Endothelial cell of umbilical vein (primary cell): ENCODE data around the gene GUK1. TPM values are rescaled to one million over a fixed set of nuclear protein-coding genes. Genes with fewer than 3 reads are reported as not detected.

ENCODE experiments used
- BruUV-seq: library from RNA; stranded (reverse); fragments of 400-500 nt; replicated peaks from 2 replicates; lab custom pipeline; 2021; lab: Mats Ljungman, UMichigan
- CTCF ChIA-PET: fragments of 300-600, 350-600 bp; sonication (Branson Sonifier 250); formaldehyde crosslinking; loops from one replicate; lab custom pipeline; 2021; ENCODE audit warnings: antibody characterized with exemption, inconsistent platforms; lab: Charles Lee
- POLR2A ChIA-PET: fragments of 300-600, 350-600 bp; sonication (Branson Sonifier 250); formaldehyde crosslinking; loops from one replicate; lab custom pipeline; 2021; ENCODE audit warnings: antibody characterized with exemption, inconsistent platforms; lab: Charles Lee
- DNase-seq: peaks from one replicate; pipeline ENCODE4 v3.0.0-alpha.2; 2011; ENCODE audit warnings: low read depth, low spot score
- FAIRE-seq: peaks from 2 replicates; lab custom pipeline; 2011; peaks lifted over from hg19 to GRCh38; lab: Jason Lieb, UNC
- H2AFZ ChIP-seq: 2 replicates; pipeline ENCODE4 v1.6.0; 2012; ENCODE audit warnings: low read depth, low read length, control low read depth, inconsistent platforms
- H3K27ac ChIP-seq: 2 replicates; pipeline ENCODE4 v1.5.1; 2011; ENCODE audit warnings: low read depth, mild to moderate bottlenecking, control low read depth, low read length, moderate library complexity; ENCODE audit not compliant: insufficient read depth
- H3K27me3 ChIP-seq, 2 experiments: 2 replicates each; pipeline versions ENCODE4 v1.6.0 to v1.6.1; 2011; ENCODE audit warnings: low read length in 2 of 2, mixed read lengths in 1 of 2; ENCODE audit not compliant: control insufficient read depth in 2 of 2, insufficient read depth in 2 of 2
- H3K36me3 ChIP-seq, 2 experiments: 2 replicates in 1 of 2; 3 replicates in 1 of 2; pipeline ENCODE4 v1.5.1; 2011; ENCODE audit warnings: low read length in 2 of 2, mild to moderate bottlenecking in 1 of 2, moderate library complexity in 1 of 2; ENCODE audit not compliant: control insufficient read depth in 2 of 2, insufficient read depth in 2 of 2; ENCODE audit errors: extremely low read depth in 1 of 2
- H3K4me1 ChIP-seq: 3 replicates; pipeline ENCODE4 v1.5.1; 2011; ENCODE audit warnings: mild to moderate bottlenecking, low read length; ENCODE audit not compliant: control insufficient read depth, insufficient read depth; ENCODE audit errors: extremely low read depth
- H3K4me2 ChIP-seq: 2 replicates; pipeline ENCODE4 v1.6.1; 2011; ENCODE audit warnings: low read length, control low read depth, mixed read lengths; ENCODE audit not compliant: insufficient read depth
- H3K4me3 ChIP-seq, 3 experiments: fragments of 200-600 bp in 1 of 3; sonication (generic), shearing (Covaris generic) in 1 of 3; replicated peaks in 1 of 3; 2 replicates each; pipeline ENCODE4 v1.5.1; 2011 to 2016; ENCODE audit warnings: control low read depth in 3 of 3, low read length in 3 of 3, mild to moderate bottlenecking in 2 of 3, inconsistent platforms in 1 of 3, low read depth in 1 of 3, moderate library complexity in 1 of 3; ENCODE audit not compliant: insufficient read depth in 1 of 3
- H3K79me2 ChIP-seq: 2 replicates; pipeline ENCODE4 v1.6.0; 2012; ENCODE audit warnings: low read length, inconsistent platforms; ENCODE audit not compliant: control insufficient read depth, insufficient read depth
- H3K9ac ChIP-seq: replicated peaks from 2 replicates; pipeline ENCODE3; 2011; ENCODE audit warnings: low read length, control low read depth; ENCODE audit not compliant: insufficient read depth; ENCODE audit errors: extremely low read depth
- H3K9me1 ChIP-seq: replicated peaks from 3 replicates; pipeline ENCODE4 v1.6.0; 2011; ENCODE audit warnings: mild to moderate bottlenecking, low read length; ENCODE audit not compliant: control insufficient read depth, insufficient read depth; ENCODE audit errors: extremely low read depth
- H3K9me3 ChIP-seq: replicated peaks from 2 replicates; pipeline ENCODE4 v1.5.1; 2012; ENCODE audit warnings: low read length, inconsistent platforms; ENCODE audit not compliant: control insufficient read depth, insufficient read depth
- H4K20me1 ChIP-seq: replicated peaks from 2 replicates; pipeline ENCODE3; 2011; ENCODE audit warnings: mild to moderate bottlenecking, low read length; ENCODE audit not compliant: control insufficient read depth, insufficient read depth; ENCODE audit errors: extremely low read depth
- EZH2 ChIP-seq: IDR thresholded peaks from 2 replicates; pipeline ENCODE4 v1.6.1; 2012; ENCODE audit warnings: borderline replicate concordance, low read depth, mild to moderate bottlenecking, moderate library complexity, low read length, inconsistent platforms; ENCODE audit not compliant: severe bottlenecking
- FOS ChIP-seq: IDR thresholded peaks from 2 replicates; pipeline ENCODE4 v1.6.1; 2011; ENCODE audit warnings: mild to moderate bottlenecking, low read length, moderate library complexity, borderline replicate concordance; ENCODE audit not compliant: insufficient read depth
- GATA2 ChIP-seq: IDR thresholded peaks from 2 replicates; pipeline ENCODE4 v1.7.0; 2011; ENCODE audit warnings: low read depth, mild to moderate bottlenecking, moderate library complexity, mixed read lengths, low read length; ENCODE audit not compliant: insufficient read length, insufficient read depth
- JUN ChIP-seq: IDR thresholded peaks from 2 replicates; pipeline ENCODE4 v1.6.1; 2011; ENCODE audit warnings: borderline replicate concordance, low read depth; ENCODE audit not compliant: insufficient read length, insufficient read depth
- MAX ChIP-seq: IDR thresholded peaks from 2 replicates; pipeline ENCODE4 v1.6.1; 2011; ENCODE audit not compliant: insufficient read depth, insufficient read length
- MYC ChIP-seq: IDR thresholded peaks from one replicate; pipeline ENCODE4 v1.6.1; 2011; ENCODE audit warnings: mild to moderate bottlenecking, low read depth, low read length
- POLR2A ChIP-seq: IDR thresholded peaks from 2 replicates; pipeline ENCODE4 v1.6.1; 2012; ENCODE audit warnings: low read depth, mild to moderate bottlenecking, control low read depth, low read length
- POLR2AphosphoS5 ChIP-seq: IDR thresholded peaks from 2 replicates; pipeline ENCODE4 v1.6.1; 2012; ENCODE audit warnings: low read depth, mild to moderate bottlenecking, control low read depth, low read length, moderate library complexity; ENCODE audit not compliant: insufficient read depth
- dilution Hi-C: fragments of 300-500 bp; cut with MboI; formaldehyde crosslinking; loops from one replicate; pipeline ENCODE4 v1.15.0; 2019; ENCODE audit warnings: low sequenced_read_pairs; ENCODE audit not compliant: extremely low pct_ligation_motif_present
- intact Hi-C: fragments of 100-400 bp; cut with micrococcal nuclease; formaldehyde crosslinking; loops from one replicate; pipeline ENCODE4 v1.10.0; 2022
- polyA plus RNA-seq, 4 experiments: library from polyadenylated mRNA; depleted of rRNA in 3 of 4; stranded (reverse) in 3 of 4; unstranded in 1 of 4; fragments of >200 nt; gene quantifications; 2 replicates each; pipeline versions ENCODE4 v1.2.1 to v1.2.3, GENCODE V29; 2011 to 2012; ENCODE audit warnings: missing spikeins in 1 of 4
- total RNA-seq: library from RNA; stranded (reverse); gene quantifications from 2 replicates; pipeline ENCODE4 v1.2.3, GENCODE V29; 2021
- TF ChIP-seq, protein P1 (sequence below), 2 donors: IDR thresholded peaks; 1 replicate in 1 of 2; 2 replicates in 1 of 2; pipeline ENCODE4 v1.5.1; 2011; ENCODE audit warnings: low read length in 2 of 2, mild to moderate bottlenecking in 2 of 2, moderate library complexity in 2 of 2, control low read depth in 1 of 2, inconsistent platforms in 1 of 2, low read depth in 1 of 2; ENCODE audit not compliant: insufficient read depth in 1 of 2; ENCODE audit errors: extremely low read depth in 1 of 2

The GUK1 gene
- total and polyA plus RNA-seq, 2 donors (not counting 3 experiments of a cell fraction or from before 2014, with no cell fraction given), result 239 to 742 TPM

DNA sequence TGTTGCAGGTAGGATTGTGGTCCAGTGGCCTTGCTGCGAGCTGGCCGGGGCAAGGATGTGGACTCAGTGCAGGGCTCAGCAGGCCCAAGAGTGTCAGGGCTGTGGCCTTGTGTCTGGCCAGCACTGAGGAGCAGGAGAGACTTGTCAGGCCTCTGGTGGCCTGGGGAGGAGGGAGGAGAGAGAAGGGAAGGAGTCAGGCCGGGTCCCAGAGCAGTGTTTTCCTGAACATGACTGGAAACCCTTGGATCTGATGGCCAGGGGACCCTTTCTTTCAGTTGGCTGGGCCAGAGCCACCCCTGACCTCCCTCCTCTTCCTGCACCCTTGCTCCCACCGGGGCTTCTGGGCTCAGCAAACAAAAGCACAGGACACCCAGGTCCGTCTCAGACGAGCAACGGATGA is 30.6 kb downstream of the GUK1 start:
- Histone ChIP-seq H3K4me2 (no peak overlapping the region), H3K9ac (no peak overlapping the region), H3K9me3 (no peaks in the 10 kb centered on the region), H3K27ac (no peak overlapping the region), H4K20me1 (no peaks in the 10 kb centered on the region), H3K36me3 (peaks cover 0 to 6% of the 10 kb centered on the region in 2 experiments), H3K27me3 (no peaks in the 10 kb centered on the region), H3K4me1 (peaks cover 7% of the 10 kb centered on the region), H3K79me2 (peaks cover 10% of the 10 kb centered on the region), H3K9me1 (no peaks in the 10 kb centered on the region), H2AFZ (no peak overlapping the region), H3K4me3 (no peak overlapping the region)
- TF ChIP-seq POLR2AphosphoS5, result no peak
- no peak for TF ChIP-seq POLR2A
- no peak for TF ChIP-seq MYC
- no peak for TF ChIP-seq GATA2
- TF ChIP-seq, protein P1, sequence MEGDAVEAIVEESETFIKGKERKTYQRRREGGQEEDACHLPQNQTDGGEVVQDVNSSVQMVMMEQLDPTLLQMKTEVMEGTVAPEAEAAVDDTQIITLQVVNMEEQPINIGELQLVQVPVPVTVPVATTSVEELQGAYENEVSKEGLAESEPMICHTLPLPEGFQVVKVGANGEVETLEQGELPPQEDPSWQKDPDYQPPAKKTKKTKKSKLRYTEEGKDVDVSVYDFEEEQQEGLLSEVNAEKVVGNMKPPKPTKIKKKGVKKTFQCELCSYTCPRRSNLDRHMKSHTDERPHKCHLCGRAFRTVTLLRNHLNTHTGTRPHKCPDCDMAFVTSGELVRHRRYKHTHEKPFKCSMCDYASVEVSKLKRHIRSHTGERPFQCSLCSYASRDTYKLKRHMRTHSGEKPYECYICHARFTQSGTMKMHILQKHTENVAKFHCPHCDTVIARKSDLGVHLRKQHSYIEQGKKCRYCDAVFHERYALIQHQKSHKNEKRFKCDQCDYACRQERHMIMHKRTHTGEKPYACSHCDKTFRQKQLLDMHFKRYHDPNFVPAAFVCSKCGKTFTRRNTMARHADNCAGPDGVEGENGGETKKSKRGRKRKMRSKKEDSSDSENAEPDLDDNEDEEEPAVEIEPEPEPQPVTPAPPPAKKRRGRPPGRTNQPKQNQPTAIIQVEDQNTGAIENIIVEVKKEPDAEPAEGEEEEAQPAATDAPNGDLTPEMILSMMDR (IDR thresholded peaks at IDR 0.05; ENCODE audit: extremely low read depth in 1 of 2, insufficient read depth in 1 of 2, low read depth in 1 of 2, low read length in 2 of 2), result no peak
- no peak for TF ChIP-seq MAX
- no peak for TF ChIP-seq JUN
- no peak for TF ChIP-seq FOS
- TF ChIP-seq EZH2, result no peak
- DNase-seq (no peak), FAIRE-seq (no peak)
- dilution Hi-C loops, result no loop called here
- BruUV-seq, result no TSS peak
- ChIA-PET CTCF (interaction anchor here (1.6 to 1.9 kb wide), 2 partner anchors 40 to 171 kb away, joined by 4 to 5 read pairs; no protein-coding TSS in a partner anchor), POLR2A (no interaction called here)
- intact Hi-C loops, result no loop called here
